Measurements from ENCODE around the gene ZNF319.

The ZNF319 gene

DNA sequence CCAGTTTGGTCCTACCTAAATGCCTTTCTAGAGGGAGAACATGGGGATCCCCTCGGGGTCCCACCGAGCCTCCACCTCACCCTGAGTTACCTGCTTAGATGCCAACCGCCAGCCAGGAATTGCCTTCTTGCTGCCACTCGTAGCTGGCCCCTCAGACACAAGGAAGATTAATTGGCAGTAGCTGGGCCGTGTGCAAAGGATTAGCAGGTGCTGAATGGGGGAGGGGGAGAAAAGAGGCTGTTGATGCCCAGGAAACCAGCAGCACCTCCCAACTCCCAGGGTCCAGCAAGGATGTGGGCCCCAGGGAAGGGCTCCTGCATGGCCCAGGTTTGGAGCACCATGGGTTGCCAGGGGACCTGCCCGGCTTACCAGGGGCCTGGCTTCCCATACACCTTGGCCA is 29.5 kb downstream of the ZNF319 start, which contains the start of gene CNGB1:
Gene CNGB1 (minus strand): TSS at position 159 of the 400 bp plus-strand sequence. CDS start 3,842 bp downstream, outside the sequence.
- no peak for DNase-seq

GRCh38 chr16:57970319-57970718 is 30.2 kb downstream of the ZNF319 start:
- no peak for DNase-seq

GRCh38 chr16:57969451-57970123 is 30.9 kb downstream of the ZNF319 start:
- DNase-seq: no peak

- no peak for DNase-seq
Measured at GRCh38 chr16:57967916-57968315, 32.6 kb downstream of the ZNF319 start.

DNA sequence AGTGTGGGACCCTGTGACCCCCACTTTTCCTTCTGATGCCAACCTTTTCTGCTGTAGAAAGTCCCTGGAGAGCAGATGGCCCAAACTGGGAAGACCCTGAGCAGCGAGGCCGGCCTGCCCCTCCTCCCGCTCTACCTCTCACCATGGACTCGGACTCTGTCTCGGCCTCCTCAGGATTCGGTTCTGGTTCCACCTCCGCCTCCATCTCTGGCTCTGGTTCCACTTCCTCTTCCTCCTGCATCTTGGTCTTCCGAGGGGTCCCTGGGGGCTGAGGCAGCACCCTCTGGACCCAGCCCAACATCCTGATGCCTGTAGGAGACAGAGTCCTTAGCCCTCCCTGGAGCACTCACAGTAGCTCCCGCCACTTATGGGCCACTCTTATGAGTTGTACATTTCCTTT is 33.5 kb downstream of the ZNF319 start:
- DNase-seq: no peak

- no peak for DNase-seq
Measured at GRCh38 chr16:57966204-57966771, 34.2 kb downstream of the ZNF319 start.

DNA sequence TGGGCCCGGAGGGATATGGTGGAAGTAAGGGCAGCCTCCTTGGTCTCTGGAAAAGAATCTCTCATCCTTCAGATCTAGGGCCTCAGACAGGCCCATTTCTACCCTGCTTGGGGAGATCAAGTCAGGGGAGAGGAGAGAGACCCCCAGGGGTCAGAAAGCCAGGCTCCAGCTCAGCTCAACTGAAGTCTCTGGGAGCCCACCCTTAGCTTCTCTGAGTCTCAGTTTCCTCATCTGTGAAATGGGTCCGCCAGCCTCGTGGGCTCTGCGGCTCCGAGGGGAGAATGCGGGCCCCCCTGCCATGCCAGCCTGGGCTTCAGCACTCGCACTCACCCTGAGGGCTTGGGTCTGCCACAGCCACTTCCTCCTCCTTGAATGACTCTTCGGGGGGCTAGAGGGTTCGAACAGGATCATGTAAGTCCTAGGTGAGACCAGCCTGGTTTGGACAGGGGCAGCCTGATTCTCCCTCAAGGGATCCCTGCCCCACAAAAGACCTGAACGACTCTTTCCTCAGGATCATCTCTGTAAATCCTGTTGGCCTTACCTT is 36.2 kb downstream of the ZNF319 start:
- DNase-seq: no peak

- no peak for DNase-seq
Measured at GRCh38 chr16:57962756-57963155, 37.7 kb downstream of the ZNF319 start.

DNA sequence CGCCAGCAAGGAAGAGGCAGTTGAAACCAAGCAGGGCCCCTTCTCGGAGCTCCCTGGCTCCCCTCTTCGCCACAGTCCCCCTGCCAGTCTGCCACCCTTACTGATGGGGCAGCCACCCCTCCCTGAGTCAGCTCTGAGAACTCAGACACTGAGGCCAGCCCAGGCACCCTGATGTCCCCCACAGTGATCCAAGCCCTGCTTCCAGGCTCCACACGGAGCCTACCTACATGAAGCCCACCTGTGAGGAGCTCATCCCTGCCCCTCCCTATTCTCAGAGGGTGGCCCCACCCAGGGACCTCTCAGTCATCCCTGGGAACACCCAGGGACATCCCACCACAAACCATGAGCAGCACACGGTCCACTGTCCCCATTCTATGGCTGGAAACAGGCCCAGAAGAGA is 38.4 kb downstream of the ZNF319 start:
- no peak for DNase-seq

DNA sequence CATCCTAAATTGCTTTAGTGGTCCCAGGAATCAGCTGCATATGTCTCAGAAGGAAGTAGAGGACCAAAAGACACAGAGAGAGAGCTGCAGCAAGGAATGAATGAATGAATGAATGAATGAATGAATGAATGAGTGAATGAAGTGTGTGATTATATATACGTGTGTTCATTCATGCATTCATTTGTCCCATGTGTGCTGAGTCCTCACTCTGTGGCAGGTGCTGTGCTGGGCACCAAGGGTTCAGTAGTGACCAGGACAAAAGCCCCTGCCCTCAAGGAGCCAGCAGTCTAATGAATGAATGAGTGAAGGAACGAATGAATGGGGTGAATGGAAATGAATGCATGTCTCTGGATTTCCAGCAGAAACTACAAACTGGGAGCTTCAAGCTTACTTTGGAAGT is 38.9 kb downstream of the ZNF319 start:
- no peak for DNase-seq

DNA sequence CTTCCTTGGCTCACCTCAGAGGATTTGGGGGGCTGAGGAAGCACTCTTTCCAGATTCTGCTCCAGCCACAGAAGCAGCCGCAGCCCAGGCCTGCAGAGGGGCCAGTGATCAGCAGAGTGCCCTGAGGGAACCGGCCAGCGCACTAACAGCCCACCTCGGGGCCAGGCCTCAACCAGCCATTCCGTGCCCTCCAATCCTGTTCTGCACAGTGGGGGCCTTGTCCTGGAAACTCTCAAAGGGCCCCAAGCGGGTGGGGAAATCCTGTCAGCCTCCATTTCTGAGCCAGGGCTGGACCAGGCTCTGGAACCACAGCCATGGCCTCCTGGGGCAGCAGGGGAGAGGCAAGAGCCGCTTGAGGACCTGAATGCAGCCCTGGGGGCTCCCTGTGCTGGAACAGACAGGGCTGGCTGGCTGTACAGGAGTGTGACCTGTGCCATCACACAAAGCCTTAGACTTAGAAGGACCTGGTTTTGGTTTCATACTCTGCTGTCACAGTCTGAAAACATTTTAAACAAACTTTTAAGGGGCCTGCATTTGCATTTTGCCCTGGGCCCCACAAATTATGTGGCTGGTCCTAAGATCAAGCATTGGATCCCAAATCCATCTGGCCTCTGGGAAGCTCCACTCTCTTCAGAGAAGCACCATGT is 39.5 kb downstream of the ZNF319 start:
- DNase-seq: no peak

GRCh38 chr16:57960310-57960709 is 40.2 kb downstream of the ZNF319 start:
- no peak for DNase-seq

DNA sequence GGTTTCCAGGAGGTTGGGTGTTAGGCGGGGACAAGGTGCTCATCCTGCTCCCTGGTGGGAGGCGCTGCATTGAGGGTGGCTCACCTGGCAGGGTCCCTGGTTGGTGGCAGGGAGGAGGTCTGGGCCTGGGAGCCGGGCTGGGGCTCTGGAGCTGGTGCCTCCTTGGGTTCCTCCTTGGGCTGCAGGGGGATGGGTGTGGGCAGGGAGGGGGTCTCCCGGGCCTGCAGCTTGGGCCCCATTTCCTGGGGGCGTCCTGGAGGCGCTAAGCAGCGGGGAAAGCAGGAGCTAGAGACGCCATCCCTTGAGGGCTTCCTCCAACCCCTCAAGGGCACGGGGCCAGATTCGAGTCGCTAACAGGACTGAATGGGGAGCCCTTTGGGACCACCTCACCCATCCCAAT is 40.7 kb downstream of the ZNF319 start:
- no peak for DNase-seq

GRCh38 chr16:57959121-57959520 is 41.4 kb downstream of the ZNF319 start:
- no peak for DNase-seq

DNA sequence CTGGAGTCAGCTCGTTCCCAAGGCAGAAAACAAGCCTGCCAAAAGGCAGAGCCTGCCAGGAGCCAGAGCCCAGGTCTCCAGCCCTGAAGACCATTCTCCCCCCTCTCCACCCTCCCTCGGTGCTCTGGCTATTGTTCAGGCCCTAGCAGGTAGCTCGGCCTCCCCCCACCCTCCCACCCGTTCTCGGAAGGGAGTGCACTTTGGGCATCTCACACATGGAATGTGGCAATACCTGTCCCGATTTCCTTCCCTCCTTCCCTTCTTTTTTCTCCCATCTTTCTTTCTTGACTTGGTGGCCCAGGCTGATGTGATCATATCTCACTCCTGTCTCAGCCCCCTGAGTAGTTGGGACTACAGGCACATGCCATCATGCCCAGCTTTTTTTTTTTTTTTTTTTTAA is 41.9 kb downstream of the ZNF319 start:
- no peak for DNase-seq

DNA sequence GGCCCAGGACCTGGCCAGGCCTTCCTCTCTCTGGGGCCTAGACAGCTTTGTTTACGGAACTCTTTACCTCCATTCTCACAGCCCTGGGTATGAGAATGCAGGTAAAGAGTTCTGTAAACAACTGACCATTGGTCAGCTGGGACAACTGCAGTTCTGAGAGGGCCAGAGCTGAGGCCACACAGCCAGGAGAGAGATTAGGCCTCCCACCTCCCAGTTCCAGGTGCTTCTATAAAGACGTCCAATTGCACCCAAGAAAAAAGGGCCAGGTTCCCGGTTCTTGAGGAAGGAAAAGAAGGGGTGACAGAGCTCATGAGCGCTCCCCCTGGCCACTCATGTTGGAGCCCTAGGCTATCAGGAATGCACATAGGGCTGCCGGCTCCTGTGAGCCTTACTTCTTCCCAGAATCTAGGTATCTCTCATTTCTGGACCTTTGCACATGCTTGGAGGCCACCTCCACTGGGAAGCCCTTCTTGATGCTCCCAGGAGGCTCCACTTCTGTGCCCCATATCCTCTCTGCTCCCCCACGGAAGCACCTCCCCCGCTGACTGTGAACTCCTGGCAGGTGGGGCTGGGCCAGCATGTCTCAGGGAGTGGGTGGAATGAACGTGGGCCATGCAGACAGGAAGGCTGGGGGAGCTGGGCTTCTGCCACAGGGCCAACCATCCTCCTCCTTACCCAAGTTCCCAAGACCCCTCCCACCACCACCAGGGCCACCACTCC is 42.6 kb downstream of the ZNF319 start:
- DNase-seq: no peak

DNA sequence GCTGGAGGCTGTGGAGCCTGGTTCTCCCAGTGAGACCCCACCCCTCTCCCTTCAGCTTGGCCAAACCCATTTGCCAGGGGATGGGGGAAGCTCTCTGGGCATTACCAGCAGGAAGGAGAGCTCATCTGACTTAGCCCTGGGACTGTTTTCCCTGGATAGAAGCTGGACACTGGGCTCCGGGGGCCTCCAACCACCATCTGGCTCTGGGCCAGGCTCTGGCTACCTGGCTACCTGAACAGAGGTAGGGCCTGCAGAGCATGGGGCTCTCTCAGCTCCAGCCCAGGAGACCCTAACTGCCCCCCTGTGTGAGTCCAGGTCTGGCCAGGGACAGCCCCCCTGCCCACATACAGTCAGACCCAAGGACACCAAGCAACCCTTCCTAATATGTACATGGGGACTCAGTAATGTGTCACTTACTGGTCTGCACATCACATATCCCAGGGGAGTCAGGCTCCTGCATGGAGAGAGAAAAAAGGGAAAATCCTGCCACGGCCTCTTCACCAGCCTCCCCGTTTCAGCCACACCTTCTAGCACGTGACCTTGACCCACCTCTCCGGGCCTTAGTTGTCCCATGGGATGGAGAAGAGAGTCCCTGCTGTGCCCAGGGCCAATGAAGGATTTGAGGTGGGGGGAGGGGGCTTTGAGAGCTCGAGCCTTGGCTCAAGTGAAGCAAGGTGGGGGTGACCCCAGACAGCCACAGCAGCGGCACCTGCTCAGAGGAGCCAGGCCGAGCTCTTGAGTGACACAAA is 43.4 kb downstream of the ZNF319 start:
- no peak for DNase-seq

DNA sequence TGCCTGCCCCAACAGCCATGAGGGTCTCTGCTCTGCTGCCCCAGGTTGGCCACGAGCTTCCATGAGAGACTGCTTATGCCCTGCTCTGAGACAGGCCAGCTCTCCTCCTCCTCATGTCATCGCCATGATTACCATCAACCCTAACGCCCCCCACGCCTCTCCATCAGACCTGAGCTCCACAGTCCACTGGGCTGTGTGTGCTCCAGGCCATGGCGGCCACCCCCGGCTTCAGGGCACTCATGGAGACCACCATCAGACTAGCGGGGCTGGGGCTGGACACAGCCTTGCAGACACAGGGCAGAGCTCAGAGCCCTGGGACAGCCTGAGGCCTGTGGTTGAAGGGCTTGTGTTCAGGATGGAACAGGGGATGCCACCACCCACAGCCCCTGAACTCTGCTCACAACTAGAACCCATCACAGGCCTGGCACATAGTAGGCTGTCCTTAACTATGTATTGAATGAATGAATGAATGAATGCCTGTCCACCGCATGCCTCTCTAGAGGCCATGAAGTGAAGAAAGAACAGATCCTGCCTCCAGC is 44.1 kb downstream of the ZNF319 start:
- no peak for DNase-seq

- no peak for DNase-seq
Measured at GRCh38 chr16:57955572-57956188, 44.8 kb downstream of the ZNF319 start.

DNA sequence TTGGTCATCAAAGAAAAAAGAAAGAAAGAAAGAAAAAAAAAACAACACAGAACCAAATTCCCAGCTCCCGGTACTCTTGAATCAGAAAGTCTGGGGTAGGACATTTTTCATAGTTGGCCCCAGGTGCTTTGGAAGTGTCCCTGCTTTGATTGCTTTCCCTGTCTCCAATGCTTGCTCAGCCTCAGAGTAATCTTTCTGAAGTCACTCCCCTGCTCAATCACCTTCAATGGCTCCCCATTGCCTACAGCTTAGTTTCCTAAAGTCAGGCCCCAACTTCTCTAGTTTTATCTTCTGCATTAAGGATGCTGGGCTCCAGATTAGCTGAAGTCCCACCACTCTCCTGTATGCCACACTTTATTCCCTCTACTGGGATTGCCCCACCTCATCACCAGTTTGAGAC is 46.6 kb downstream of the ZNF319 start:
- DNase-seq: no peak

DNA sequence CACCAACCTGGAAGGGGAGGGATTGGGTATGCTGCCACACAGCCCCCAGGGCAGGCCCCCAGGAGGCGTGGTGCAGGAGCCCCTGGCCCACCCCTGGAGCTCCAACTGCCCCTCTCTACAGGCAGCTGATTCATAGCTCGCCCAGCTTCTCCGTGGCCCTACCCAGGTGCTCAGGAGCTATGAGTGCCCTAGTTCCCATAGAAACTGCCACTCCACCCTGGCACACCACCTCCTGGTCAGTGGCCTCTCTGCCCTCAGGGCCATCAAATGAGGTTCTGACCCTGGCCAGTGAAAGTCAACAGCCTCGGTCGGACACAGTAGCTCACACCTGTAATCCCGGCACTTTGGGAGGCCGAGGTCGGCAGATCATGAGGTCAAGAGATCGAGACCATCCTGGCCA is 47.6 kb downstream of the ZNF319 start:
- DNase-seq: no peak

All from NCI-H146 (cell line).